ENCODE results near the gene DBN1. TPM values are rescaled to one million over a fixed set of nuclear protein-coding genes. Genes with fewer than 3 reads are reported as not detected.
A peak's percentile ranks its signal among the peaks of the same experiment; 100 is the strongest.

Gene DBN1
- total and polyA plus RNA-seq, 2 donors (not counting 3 experiments of a cell fraction or from before 2014, with no cell fraction given), result 198 to 336 TPM

- no peaks in the 10 kb centered on the region for H3K9me3 ChIP-seq (replicated peaks; ENCODE audit: control insufficient read depth, insufficient read depth, low read length)
- H3K79me2 ChIP-seq (ENCODE audit: control insufficient read depth, insufficient read depth, low read length), result peaks cover 26% of the 10 kb centered on the region
- POLR2A ChIA-PET, result interaction anchor here (1.6 kb wide), 1 partner anchor 10 kb away, joined by 5 read pairs; no protein-coding TSS in a partner anchor
- H3K4me2 ChIP-seq (ENCODE audit: insufficient read depth, low read length), result no peak overlapping the region
- no peak for FAIRE-seq
- no peak overlapping the region for H3K27ac ChIP-seq (ENCODE audit: insufficient read depth, low read depth, low read length)
- no peak overlapping the region for H3K9ac ChIP-seq (replicated peaks; ENCODE audit: extremely low read depth, insufficient read depth, low read length)
- peaks cover 21 to 64% of the 10 kb centered on the region in 2 experiments for H3K36me3 ChIP-seq (ENCODE audit: control insufficient read depth in 2 of 2, extremely low read depth in 1 of 2, insufficient read depth in 2 of 2, low read length in 2 of 2)
- H3K4me3 ChIP-seq (replicated peaks in 1 of 3; ENCODE audit: insufficient read depth in 1 of 3, low read depth in 1 of 3, low read length in 3 of 3), result no peak overlapping the region
- CTCF ChIA-PET, result interaction anchor here (1.4 kb wide), 1 partner anchor 31 kb away, joined by 4 read pairs; no protein-coding TSS in a partner anchor
- no peaks in the 10 kb centered on the region for H4K20me1 ChIP-seq (replicated peaks; ENCODE audit: control insufficient read depth, extremely low read depth, insufficient read depth, low read length)
- TF ChIP-seq POLR2A (IDR thresholded peaks at IDR 0.05; ENCODE audit: low read depth, low read length), result no peak
- peak in 1 of 2 donors; percentile 6 for TF ChIP-seq CTCF (IDR thresholded peaks at IDR 0.05; ENCODE audit: extremely low read depth in 1 of 2, insufficient read depth in 1 of 2, low read depth in 1 of 2, low read length in 2 of 2)
- no TSS peak for BruUV-seq (replicated peaks)
- H3K4me1 ChIP-seq (ENCODE audit: control insufficient read depth, extremely low read depth, insufficient read depth, low read length), result peaks cover 21% of the 10 kb centered on the region
- no peaks in the 10 kb centered on the region for H3K27me3 ChIP-seq (ENCODE audit: control insufficient read depth in 2 of 2, insufficient read depth in 2 of 2, low read length in 2 of 2)
- H3K9me1 ChIP-seq (replicated peaks; ENCODE audit: control insufficient read depth, extremely low read depth, insufficient read depth, low read length), result no peaks in the 10 kb centered on the region
- dilution Hi-C loops (cut with MboI; ENCODE audit: extremely low pct_ligation_motif_present, low sequenced_read_pairs), result no loop called here
- intact Hi-C loops (cut with micrococcal nuclease), result no loop called here
- no peak overlapping the region for H2AFZ ChIP-seq (ENCODE audit: low read depth, low read length)
- DNase-seq (ENCODE audit: low read depth, low spot score), result no peak
Measured at GRCh38 chr5:177487975-177488374, 14.5 kb upstream of the DBN1 start.

GRCh38 chr5:177487144-177487543 lies 13.7 kb upstream of the DBN1 start:
- DNase-seq (ENCODE audit: low read depth, low spot score) (no peak), FAIRE-seq (no peak)
- Histone ChIP-seq H3K4me2 (ENCODE audit: insufficient read depth, low read length) (no peak overlapping the region), H4K20me1 (replicated peaks; ENCODE audit: control insufficient read depth, extremely low read depth, insufficient read depth, low read length) (no peaks in the 10 kb centered on the region), H3K27me3 (ENCODE audit: control insufficient read depth in 2 of 2, insufficient read depth in 2 of 2, low read length in 2 of 2) (no peaks in the 10 kb centered on the region), H3K36me3 (ENCODE audit: control insufficient read depth in 2 of 2, extremely low read depth in 1 of 2, insufficient read depth in 2 of 2, low read length in 2 of 2) (peaks cover 21 to 60% of the 10 kb centered on the region in 2 experiments), H3K9me1 (replicated peaks; ENCODE audit: control insufficient read depth, extremely low read depth, insufficient read depth, low read length) (no peaks in the 10 kb centered on the region), H3K4me3 (replicated peaks in 1 of 3; ENCODE audit: insufficient read depth in 1 of 3, low read depth in 1 of 3, low read length in 3 of 3) (no peak overlapping the region), H3K27ac (ENCODE audit: insufficient read depth, low read depth, low read length) (no peak overlapping the region), H2AFZ (ENCODE audit: low read depth, low read length) (no peak overlapping the region), H3K79me2 (ENCODE audit: control insufficient read depth, insufficient read depth, low read length) (peaks cover 18% of the 10 kb centered on the region), H3K4me1 (ENCODE audit: control insufficient read depth, extremely low read depth, insufficient read depth, low read length) (peaks cover 13% of the 10 kb centered on the region), H3K9me3 (replicated peaks; ENCODE audit: control insufficient read depth, insufficient read depth, low read length) (no peaks in the 10 kb centered on the region), H3K9ac (replicated peaks; ENCODE audit: extremely low read depth, insufficient read depth, low read length) (no peak overlapping the region)
- dilution Hi-C loops (cut with MboI; ENCODE audit: extremely low pct_ligation_motif_present, low sequenced_read_pairs), result no loop called here
- TF ChIP-seq EZH2 (IDR thresholded peaks at IDR 0.05; ENCODE audit: borderline replicate concordance, low read depth, low read length, severe bottlenecking) (no peak), GATA2 (IDR thresholded peaks at IDR 0.05; ENCODE audit: insufficient read depth, insufficient read length, low read depth, low read length) (no peak), FOS (IDR thresholded peaks at IDR 0.05; ENCODE audit: borderline replicate concordance, insufficient read depth, low read length) (no peak)
- ChIA-PET CTCF (no interaction called here), POLR2A (interaction anchor here (1.6 to 1.7 kb wide), 2 partner anchors 9 to 11 kb away, joined by 4 to 5 read pairs; no protein-coding TSS in a partner anchor)
- intact Hi-C loops (cut with micrococcal nuclease), result no loop called here
- no TSS peak for BruUV-seq (replicated peaks)
